Esophagus muscularis mucosa (tissue), 4 donors: ENCODE data around the gene TRAF3.

Experiments
- EP300 ChIP-seq: sonication (generic); formaldehyde crosslinking; IDR thresholded peaks from one replicate; pipeline ENCODE4 v1.6.1; 2017; ENCODE audit warnings: antibody characterized with exemption
- POLR2A ChIP-seq: fragments of 450-650 bp; IDR thresholded peaks from one replicate; pipeline ENCODE4 v1.6.1; 2017; ENCODE audit warnings: antibody characterized with exemption, moderate library complexity, mild to moderate bottlenecking, low read depth
- POLR2AphosphoS5 ChIP-seq, 2 donors: sonication (generic); formaldehyde crosslinking; IDR thresholded peaks; one replicate each; pipeline ENCODE4 v1.6.1; 2017; ENCODE audit warnings: antibody characterized with exemption in 2 of 2
- TF ChIP-seq, protein P1 (sequence below), 3 experiments: fragments of 200-600 bp in 2 of 3; fragments of 450-650 bp in 1 of 3; sonication (generic) in 2 of 3; IDR thresholded peaks; one replicate each; pipeline ENCODE4 v1.5.1; 2017 to 2019; ENCODE audit warnings: antibody characterized with exemption in 3 of 3, mild to moderate bottlenecking in 2 of 3, moderate library complexity in 1 of 3

DNA sequence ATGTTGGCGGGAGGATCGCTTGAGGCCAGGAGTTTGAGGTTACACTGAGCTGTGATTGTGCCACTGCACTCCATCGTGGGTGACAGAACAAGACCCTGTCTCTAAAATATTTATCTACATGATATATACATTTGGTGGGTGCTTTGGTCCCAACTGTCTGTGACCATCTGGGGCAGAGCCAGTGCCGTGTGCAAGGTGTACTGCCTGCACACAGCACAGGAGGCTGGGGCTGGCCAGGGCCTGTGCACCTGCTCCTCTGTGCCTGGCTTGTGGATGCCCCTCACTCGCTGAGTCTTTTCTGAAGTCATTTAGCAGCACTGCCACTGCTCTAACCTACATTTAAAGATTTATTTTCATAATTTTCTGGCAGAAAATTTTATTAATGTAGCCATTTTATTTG, 58.7 kb downstream of the TRAF3 start:
- TF ChIP-seq, protein P1, sequence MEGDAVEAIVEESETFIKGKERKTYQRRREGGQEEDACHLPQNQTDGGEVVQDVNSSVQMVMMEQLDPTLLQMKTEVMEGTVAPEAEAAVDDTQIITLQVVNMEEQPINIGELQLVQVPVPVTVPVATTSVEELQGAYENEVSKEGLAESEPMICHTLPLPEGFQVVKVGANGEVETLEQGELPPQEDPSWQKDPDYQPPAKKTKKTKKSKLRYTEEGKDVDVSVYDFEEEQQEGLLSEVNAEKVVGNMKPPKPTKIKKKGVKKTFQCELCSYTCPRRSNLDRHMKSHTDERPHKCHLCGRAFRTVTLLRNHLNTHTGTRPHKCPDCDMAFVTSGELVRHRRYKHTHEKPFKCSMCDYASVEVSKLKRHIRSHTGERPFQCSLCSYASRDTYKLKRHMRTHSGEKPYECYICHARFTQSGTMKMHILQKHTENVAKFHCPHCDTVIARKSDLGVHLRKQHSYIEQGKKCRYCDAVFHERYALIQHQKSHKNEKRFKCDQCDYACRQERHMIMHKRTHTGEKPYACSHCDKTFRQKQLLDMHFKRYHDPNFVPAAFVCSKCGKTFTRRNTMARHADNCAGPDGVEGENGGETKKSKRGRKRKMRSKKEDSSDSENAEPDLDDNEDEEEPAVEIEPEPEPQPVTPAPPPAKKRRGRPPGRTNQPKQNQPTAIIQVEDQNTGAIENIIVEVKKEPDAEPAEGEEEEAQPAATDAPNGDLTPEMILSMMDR (IDR thresholded peaks at IDR 0.05) = no peak
- TF ChIP-seq POLR2A (no peak), POLR2AphosphoS5 (IDR thresholded peaks at IDR 0.05) (no peak), EP300 (no peak)
